Hematopoietic multipotent progenitor cell treated with erythropoietin and hydrocortisone succinate and interleukin-3 and kit ligand, for 17 days (in vitro differentiated cells): Measurements from ENCODE around the gene NCBP1.
"Not testable (repeated sequence)": the region's sequence is repeated elsewhere in the genome, so short reads cannot be mapped to it uniquely, and the experiment has no call there.

ENCODE experiments used
- DNase-seq: peaks from one replicate; pipeline ENCODE4 v3.0.0-alpha.2; 2015; ENCODE audit warnings: low spot score

The NCBP1 gene

DNA sequence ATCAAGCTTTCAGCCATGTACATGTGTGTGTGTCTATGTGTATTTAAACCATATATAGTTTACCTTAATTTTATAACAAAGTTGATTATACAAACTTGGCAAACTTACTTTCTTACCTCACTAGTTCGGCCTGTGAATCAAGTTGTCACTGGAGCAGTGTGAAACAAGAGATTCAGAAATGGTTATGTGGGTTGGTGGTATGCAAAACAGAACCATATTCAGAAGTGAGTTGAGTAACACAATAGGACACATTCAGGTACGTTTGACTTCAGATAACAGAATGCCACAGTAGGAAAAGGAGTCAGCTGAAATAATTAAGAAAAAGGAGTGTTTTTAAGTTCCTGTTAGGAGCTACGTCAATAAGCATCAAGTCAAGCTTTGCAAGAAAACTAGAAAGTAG is 42.0 kb downstream of the NCBP1 start:
- no peak for DNase-seq

DNA sequence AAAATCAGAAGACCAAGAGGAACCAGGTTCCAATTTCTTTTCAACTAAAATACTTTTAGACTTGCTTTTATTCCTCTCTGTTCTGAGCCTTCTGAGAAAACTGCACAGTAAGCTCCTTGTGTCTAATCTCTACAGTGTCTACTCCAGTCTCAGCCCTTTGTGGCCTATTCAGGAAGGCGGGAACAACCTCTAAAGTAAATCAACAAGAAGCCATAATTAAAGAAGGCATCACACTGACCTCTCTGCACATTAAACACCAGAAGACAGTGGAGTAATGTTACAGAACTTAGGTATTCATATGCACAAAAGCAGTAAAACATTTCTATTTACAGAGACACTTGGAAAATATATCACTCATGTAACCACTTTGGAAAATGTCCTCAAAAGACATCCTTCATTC is 48.6 kb downstream of the NCBP1 start:
- no peak for DNase-seq

DNA sequence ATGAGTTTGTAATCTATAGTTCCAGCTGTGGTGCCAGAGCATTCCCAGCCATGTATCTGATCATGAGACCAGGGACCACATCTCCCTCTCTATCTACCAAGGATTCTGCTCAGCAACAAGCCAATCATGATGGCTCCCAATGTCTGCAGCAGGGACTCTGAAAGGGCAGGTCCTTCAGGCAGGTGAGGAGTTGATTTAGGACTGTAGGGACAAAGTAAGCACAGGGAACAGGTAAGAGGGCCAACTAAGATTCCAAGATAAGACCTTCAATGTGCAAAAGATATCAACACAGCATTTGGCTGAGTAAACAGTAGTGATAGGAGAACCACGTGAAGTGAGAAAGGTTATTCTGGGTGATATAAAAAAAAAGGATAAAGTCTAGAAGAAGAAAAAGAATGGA is 55.0 kb downstream of the NCBP1 start:
- no peak for DNase-seq

DNA sequence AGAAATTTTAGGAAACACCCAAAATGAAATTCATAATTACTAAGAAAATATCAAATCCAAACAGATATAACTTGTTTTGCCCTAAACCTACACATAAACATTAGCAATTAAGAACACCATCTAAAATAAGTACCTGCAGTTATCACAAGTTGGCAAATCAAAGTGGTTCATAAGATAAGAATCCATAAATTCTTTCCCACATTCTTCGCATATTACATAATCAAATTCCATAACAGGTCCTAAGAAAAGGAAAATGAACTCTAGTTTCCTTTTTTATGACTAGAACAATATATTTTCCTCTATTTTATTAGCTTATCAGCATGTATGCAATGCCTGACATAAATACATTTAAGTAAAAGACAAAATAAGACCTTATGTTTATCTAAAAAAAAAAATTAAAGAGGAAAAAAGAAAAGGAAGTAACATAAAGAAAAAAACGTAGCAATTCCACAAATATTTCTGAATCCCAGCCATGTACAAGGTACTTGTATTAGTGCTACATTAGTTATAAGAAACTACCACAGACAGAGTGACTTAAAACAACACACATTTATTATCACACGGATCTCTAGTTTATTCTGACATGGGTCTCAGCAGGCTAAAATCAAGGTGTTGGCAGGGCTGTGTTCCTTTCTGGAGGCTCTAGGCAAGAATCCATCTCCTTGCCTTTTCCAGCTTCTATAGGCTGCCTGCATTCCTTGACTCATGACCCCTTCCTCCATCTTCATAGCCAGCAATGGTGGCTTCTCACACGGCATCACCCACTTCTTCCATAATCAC is 56.0 kb downstream of the NCBP1 start:
- no peak for DNase-seq

DNA sequence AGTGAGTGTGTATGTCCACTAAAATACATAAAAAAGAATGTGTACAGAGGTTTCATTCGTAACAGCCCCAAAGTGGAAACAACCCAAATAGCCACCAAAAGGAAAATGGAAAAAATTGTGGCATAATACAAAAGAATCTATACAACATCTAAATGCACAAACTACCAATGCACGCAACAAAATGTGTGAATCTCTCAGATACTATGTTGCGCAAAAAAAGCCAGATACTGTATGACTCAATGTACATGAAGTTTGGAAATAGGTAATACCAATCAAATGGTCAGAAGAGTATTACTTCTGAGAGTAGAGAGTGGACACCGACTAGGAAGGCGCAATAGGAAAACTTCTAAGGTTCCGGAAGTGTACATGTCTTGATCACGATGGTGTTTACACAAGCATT is 61.1 kb downstream of the NCBP1 start:
- no peak for DNase-seq

DNA sequence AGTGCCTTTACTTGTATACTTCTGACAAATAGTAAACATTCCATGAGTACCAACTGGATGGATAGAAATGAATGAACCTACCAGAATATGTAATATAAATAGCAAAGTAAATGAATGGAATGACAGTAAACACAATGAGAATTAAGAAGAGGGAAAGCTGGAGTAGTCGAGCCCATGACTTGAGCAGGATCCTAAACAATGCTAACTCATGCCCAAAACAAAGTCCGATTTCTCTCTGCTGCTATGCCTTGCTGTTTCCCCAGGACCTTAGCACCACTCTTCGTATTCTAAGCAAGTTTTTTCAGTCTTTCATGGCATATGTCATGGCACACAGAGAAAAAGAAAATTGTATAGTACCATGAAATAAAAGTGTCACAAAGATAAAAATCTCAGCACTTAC is 61.8 kb downstream of the NCBP1 start:
- DNase-seq: no peak

DNA sequence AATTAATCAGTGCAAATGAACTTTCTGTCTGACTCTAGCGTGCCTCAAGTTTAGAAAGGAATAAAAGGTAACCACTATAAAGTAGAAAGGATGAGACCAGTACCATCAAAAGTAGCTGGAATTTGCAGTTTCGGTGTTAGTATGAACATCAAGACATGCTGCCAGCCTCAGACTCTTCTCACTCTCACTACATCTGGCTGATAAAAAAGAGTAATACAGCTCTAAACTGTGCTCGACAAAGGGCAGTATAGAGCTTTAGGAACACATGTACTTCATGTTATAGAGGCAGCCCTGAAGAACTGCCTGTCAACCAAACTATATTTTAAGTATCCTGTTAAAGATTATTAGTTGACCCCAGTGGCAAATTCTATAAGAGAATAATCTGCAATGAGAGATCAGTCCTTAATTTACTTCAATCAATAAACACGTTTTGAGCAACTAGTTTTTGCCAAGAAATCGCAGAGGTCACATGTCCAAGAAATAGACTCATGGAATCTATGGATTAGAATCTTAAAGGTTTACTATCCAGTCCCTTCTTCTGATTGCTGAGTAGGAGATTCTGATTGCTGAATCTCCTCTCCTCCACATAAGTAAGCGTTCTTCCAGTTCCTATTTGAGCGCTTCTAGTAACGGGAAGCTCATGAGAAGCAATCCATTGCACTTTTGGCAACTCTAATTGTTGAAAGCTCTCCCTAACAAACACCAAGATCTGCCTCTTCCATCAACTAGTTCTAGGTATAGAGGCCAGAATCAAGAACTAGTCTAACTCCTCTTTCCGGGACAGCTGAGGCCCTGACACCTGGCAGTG is 62.6 kb downstream of the NCBP1 start:
- DNase-seq: no peak

DNA sequence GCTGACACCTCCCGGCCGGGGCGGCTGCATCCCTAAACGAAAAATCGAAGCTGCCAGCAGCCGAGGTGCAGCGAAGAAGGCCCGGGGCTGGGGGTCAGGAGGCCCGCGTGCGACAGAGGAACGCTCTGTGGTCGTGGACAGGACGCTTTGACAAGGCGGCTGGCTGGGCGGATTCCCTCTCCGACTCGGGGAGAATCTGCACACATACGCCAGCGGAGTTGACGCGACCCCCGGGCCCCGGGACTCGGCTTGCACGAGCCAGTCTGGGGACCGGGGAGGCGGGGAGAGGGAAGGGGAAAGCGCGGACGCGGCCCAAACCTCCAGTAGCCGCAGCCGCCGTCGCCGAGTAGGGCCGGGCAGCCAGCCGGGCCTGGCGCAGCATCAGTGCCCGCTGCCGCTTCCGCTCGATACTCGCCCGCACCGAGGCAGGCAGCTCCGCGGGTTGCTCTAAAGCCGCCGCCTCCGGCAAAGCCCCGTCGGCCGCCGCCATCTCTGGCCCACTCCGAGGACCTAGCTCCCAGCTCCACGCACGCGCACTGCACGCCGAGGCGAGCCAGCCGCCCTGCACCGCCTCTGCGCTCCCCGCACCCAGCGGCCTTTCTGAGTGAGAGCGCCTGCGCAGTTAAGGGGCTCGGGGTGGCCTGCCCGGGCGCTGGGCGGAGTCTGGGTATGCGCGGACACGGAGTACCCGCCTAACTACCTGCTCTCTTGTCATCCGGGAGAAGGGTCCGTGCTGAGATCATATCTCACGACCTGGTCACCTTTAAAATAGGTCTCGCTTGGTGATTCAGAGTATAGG is 63.4 kb downstream of the NCBP1 start, which contains the start of gene XPA:
XPA (minus strand) TSS at position 538 of the 799 bp plus-strand sequence; CDS start at position 490, 48 bp downstream.
- DNase-seq: peak; percentile 83

DNA sequence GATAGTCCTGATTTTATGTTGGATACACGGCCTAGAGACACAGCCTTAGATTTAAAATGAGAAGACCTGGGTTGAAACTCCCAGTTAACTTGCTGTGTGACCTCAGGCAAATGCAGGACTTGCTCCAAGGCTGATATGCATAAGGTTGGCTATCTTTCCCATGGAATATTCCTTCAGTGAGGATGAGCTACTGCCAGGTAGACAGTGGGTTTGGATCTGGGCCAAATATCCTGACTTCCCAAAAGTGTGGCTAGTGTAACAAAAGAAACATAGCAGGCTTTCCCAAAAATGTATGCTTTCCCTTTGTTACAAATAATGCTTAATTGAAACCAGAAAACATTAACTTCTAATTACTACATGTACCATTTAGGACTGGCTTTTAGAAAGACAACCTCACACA is 64.2 kb downstream of the NCBP1 start:
- DNase-seq: no peak

DNA sequence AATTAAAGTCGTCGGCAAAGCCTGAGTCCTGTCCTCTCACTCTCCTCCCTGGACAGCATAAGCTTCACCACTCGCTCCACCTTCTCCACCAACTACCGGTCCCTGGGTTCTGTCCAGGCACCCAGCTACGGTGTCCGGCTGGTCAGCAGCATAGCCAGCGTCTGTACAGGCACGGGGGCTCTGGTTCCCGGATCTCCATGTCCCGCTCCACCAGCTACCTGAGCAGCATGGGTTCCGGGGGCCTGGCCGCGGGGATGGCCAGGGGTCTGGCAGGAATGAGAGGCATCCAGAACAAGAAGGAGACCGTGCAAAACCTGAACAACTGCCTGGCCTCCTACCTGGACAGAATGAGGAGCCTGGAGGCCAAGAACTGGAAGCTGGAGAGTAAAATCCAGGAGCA is 65.2 kb downstream of the NCBP1 start:
- DNase-seq: no peak

DNA sequence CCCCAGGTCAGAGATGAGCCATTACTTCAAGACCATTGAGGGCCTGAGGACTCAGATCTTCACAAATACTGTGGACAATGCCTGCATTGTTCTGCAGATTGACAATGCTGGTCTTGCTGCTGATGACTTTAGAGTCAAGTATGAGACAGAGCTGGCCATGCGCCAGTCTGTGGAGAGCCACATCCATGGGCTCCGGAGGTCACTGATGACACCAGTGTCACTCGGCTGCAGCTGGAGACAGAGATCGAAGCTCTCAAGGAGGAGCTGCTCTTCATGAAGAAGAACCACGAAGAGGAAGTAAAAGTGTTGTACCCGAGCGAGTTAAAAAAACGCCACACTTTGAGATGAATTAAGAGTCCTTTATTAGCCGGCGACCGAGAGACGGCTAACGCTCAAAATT is 65.7 kb downstream of the NCBP1 start:
- DNase-seq: not testable (repeated sequence)

DNA sequence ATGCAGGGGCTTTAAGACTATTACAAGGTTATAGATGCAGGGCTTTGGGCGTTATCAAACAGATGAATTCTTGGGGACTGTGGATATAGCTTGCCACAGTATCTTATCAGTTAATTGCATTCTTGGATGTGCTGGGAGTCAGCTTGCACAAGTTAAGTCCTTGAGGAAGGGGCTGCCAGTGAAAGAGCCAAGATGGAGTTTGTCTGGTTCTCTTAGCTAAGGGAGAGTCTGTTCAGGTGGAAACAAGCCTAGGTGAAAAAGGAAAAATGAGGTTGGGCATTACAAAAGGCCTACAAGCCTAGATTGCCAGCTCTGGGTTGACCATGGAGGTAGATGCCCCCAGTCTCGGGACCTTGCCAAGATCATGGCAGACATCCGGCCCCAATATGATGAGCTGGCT is 66.2 kb downstream of the NCBP1 start:
- DNase-seq: not testable (repeated sequence)

DNA sequence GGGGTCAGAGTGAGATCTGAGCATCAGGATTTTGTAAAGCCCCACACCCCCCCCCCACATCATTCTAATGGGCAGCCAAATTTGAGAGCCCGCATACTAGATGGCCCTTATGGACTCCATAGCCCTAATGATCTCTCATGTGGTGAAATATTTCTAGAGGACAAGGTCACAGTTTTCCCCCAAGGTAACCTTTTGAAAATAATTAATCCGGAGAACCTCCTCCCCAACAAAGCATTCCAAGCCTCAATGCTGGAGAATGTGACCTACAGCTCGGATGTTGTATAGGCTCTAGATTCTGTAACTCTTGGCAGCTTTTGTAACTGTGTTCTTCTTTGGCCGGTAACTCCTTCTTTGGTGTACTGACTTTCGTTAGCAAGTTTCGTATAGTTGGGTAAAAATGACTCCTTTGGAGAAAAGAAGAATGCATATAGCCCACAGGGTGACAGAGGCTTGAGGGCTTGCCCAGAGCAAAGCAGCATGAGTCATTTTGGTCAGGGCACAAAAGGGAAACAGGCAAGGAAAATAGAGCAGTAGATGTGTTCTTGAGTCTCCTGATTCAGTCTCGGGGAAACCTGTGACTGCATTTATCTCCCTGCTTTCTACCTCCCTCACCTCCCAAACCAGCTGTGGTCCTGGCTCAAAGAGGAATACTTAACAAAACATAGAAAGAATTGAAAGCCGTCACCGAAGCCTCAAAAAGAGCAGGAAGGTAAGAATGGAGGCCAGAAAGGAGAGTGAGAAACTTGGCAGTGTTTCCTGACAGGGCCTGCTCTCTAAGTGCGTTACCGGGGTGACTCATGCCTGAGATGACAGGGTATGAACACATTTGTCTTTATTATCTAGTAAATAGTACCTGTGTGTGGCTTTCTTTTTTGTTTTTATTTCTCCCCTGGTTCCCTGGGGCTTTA is 70.1 kb downstream of the NCBP1 start:
- no peak for DNase-seq

DNA sequence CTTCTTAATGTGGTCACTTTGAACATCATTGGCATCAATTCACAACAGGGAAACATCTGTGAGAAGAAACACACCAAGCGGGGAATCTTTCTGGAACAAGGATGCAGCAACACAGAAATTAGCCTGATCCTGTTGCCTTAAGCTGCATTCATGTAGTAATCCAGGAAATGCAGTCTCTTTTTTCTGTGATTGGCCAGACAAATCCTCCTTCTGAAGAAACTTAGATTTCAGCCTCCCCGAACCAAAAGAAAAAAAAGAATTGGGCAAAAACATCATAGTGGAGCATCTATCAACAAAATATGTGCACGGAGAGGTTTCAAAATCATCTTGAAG is 70.7 kb downstream of the NCBP1 start:
- DNase-seq: no peak

DNA sequence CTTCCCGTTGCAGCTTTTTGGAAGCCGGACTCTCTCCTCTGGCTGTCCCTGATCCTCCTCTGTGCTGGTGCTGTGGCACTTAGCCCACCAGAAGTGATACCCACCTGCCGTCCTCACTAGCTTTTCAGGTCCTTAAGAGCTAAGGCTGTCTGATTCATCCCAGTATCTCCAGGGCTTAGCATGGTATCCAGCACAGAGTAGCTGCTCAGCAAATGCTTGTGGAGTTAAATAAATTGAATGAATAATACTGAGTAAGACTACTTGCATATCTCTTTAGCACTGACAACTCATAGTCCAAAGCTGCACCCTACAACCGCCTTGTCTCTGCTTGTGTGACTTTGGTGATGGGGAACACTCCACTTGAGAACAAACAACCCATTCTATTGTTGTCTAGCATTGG is 71.2 kb downstream of the NCBP1 start:
- DNase-seq: no peak

DNA sequence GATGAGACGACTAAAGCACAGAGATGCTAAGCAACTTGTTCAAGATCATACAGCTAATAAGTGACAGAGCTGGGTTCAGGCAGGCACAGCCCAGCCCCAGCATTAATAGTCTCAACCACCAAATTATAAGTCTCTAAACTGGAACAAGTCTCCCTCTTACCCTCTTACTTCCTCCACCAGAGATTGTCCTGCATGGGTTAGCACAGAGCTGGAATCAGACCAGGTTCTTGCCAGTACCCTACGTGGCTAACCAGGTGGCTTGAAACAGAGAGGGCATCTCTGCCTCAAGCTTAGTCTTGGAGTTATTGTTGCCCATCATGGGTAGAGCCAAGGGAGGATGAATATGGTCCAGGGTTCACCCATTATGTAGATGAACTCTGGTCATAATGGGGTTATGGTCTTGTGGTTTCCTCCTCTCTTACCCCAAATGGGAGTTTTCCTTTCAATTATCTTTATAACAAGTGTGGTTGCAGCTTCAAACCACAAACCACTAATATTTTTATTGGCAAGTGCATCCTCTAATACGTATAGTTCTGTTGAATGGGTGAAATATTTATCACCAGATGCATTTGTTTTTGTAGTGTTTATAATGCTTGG is 71.8 kb downstream of the NCBP1 start:
- DNase-seq: no peak

DNA sequence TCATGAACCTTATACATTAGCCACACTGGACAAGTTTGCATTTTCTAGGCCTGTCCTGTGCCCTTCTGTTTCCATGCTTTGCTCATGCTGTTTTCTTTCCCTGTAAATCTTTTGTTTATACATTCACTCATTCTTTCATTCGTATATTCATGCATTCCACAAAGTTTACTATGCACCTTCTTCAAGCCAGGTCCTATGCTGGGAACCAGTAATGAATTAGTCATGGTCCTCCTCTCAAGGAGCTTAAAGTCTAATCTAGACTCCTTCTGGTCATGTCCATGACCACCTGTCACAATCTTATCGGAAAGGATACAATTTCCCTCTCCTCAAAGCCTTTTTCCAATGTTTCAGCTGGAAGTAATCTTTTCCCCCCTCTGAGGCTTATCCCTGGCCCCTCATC is 72.6 kb downstream of the NCBP1 start:
- no peak for DNase-seq

DNA sequence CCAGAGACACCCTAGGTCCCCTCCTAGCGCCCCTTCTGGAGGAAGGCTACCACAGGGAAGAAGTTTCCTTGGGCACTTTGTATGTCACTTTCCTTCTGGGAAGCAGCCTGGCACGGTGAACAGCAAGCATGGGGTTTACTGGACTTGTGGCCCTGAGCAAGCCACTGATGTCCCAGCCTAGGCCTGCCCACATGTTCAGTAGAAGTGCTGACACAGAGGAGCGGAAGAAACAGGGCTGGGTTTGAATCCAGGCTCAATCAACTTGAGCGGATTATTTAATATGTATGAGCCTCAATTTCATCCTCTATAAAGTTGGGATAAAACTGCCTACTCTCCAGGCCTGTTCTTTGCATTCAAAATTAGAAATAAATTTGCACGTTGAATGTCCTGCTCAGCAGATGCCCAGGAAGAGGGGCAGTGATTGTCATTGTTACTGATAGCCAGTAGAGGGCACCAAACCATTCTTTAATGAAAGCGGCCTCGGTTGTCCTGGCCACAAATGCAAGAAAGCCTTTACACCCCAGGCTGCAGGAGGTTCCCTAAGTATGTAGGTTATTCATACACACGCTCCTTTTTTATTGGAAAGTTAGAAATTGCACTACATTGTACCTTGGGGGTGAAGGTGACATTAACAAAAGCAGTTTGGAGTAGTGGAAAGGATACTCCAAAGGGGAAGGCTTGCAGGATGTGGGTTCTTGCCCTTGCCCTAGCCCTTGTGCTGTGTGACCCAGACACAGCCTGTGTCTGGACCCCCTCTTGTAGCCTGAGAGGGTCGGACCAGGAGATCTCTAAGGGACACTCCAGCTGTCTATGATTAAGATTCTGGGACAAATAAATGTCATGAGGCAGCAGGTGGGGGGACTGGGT is 77.0 kb downstream of the NCBP1 start:
- peak; percentile 58 for DNase-seq

DNA sequence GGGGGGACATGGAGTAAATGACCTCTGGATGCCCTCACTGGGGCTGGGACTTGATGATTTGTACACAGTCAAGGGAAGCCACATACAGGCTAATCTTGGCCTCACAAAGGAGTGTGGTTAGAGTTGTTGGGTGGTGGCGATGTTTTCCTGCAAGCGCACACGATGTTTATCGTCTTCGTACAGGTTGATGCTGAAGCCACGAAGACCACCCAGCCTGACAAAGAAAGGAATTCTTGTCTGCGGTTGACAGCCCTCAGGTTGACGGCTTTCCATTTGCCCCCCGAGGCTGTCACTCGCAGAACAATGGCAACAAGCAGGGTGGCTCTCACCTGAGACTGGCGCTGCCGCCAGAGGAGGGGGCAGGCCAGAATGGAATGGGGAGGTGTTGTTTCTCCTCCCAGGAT is 77.6 kb downstream of the NCBP1 start:
- no peak for DNase-seq

DNA sequence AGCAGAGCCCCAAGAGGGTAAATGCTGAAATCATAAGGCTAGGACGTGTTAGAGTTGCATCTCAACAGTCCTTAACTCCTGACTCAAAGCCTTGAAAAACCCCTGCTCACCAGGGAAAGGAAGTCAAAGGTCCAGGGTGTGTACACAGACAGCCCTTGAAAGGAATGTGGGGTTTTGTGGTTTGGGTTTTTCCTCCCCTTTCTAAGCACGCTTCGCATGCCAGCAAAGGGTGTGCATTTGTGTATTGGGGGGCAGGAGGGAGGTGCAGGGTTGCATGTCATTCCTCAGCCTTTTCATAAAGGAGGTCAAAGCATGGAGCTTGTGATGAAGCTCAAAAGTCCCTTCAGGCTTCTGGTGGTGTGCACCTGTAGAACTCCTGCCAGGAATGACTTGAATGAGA is 80.8 kb downstream of the NCBP1 start:
- DNase-seq: no peak
